ENCODE measurements around the gene KCNH6. TPM values are rescaled to one million over a fixed set of nuclear protein-coding genes. Genes with fewer than 3 reads are reported as not detected.

The KCNH6 gene
- polyA plus RNA-seq, 3 donors = not detected

DNA sequence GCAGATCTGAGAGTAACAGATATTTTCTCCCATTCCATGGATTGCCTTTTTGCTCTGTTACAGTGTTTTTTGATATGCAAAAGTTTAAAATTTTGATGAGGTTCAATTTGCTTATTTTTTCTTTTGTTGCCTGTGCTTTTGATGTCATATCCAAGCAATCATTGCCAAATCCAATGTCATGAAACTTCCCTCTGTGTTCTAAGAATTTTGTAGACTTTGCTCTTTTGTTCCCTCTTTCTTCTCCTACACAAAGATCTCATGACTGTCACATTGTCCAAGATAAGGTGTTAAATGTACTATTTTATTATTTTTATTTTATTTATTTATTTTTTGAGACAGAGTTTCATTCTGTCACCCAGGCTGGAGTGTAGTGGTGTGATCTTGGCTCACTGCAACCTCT lies 18.9 kb upstream of the KCNH6 start:
- H3K27ac ChIP-seq (ENCODE audit: low read depth in 1 of 2, low read length in 2 of 2) = no peak overlapping the region
- H3K4me2 ChIP-seq (replicated peaks; ENCODE audit: extremely low read depth, low read length, poor library complexity, severe bottlenecking) = no peak overlapping the region
- TF ChIP-seq, protein P1, sequence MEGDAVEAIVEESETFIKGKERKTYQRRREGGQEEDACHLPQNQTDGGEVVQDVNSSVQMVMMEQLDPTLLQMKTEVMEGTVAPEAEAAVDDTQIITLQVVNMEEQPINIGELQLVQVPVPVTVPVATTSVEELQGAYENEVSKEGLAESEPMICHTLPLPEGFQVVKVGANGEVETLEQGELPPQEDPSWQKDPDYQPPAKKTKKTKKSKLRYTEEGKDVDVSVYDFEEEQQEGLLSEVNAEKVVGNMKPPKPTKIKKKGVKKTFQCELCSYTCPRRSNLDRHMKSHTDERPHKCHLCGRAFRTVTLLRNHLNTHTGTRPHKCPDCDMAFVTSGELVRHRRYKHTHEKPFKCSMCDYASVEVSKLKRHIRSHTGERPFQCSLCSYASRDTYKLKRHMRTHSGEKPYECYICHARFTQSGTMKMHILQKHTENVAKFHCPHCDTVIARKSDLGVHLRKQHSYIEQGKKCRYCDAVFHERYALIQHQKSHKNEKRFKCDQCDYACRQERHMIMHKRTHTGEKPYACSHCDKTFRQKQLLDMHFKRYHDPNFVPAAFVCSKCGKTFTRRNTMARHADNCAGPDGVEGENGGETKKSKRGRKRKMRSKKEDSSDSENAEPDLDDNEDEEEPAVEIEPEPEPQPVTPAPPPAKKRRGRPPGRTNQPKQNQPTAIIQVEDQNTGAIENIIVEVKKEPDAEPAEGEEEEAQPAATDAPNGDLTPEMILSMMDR (IDR thresholded peaks at IDR 0.05) = no peak
- H3K4me1 Mint-ChIP-seq = peaks cover 11% of the 10 kb centered on the region
- H3K9ac ChIP-seq (ENCODE audit: insufficient read depth, low read length, poor library complexity, severe bottlenecking) = no peak overlapping the region
- no peak overlapping the region for H3K27ac Mint-ChIP-seq
- DNase-seq = no peak
- no peaks in the 10 kb centered on the region for H3K4me1 ChIP-seq (ENCODE audit: control insufficient read depth in 1 of 2, insufficient read depth in 2 of 2, low read length in 2 of 2)
- H4K20me1 ChIP-seq (ENCODE audit: insufficient read depth, low read length) = no peaks in the 10 kb centered on the region
- H3K79me2 ChIP-seq (ENCODE audit: insufficient read depth, low read length) = no peaks in the 10 kb centered on the region
- peaks cover 0 to 6% of the 10 kb centered on the region in 2 donors for H3K9me3 ChIP-seq (replicated peaks in 1 of 2; ENCODE audit: control insufficient read depth in 1 of 2, insufficient read depth in 1 of 2, low read length in 2 of 2)
- H3K36me3 ChIP-seq (replicated peaks in 1 of 2; ENCODE audit: control insufficient read depth in 1 of 2, insufficient read depth in 2 of 2, low read length in 2 of 2) = no peaks in the 10 kb centered on the region
- no peak overlapping the region for H2AFZ ChIP-seq (ENCODE audit: insufficient read depth, low read depth, low read length, poor library complexity, severe bottlenecking)
- H3K4me3 Mint-ChIP-seq = no peak overlapping the region
- H3K36me3 Mint-ChIP-seq = no peaks in the 10 kb centered on the region
- intact Hi-C loops (cut with micrococcal nuclease) = no loop called here
- H3K4me3 ChIP-seq (replicated peaks in 1 of 3; ENCODE audit: low read depth in 2 of 3, low read length in 3 of 3) = no peak overlapping the region
- no peaks in the 10 kb centered on the region for H3K27me3 ChIP-seq (ENCODE audit: control insufficient read depth in 2 of 2, insufficient read depth in 2 of 2, low read length in 2 of 2)
- H3K9me3 Mint-ChIP-seq = peaks cover 2 to 11% (median 7%) of the 10 kb centered on the region in 7 donors
- H3K27me3 Mint-ChIP-seq (ENCODE audit: low read depth in 3 of 3) = peaks cover 4 to 28% (median 12%) of the 10 kb centered on the region in 3 donors

DNA sequence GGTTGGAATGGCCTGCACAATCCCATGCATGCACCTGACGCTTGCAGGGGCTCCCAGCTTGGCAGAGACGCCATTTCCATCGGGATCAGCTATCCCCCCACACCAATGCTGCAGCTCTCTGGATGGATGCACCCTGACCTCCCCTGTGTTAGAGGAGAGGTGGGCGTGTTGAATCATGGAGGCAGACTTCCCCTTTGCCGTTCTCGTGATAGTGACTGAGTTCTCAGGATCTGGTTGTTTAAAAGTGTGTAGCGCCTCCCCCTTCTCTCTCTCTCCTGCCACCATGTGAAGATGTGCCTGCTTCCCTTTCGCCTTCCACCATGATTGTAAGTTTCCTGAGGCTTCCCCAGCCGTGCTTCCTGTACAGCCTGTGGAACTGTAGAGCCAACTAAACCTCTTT lies 17.8 kb upstream of the KCNH6 start:
- DNase-seq = no peak
- Mint-ChIP-seq H3K27me3 (ENCODE audit: low read depth in 3 of 3) (peaks cover 4 to 28% (median 10%) of the 10 kb centered on the region in 3 donors), H3K36me3 (no peaks in the 10 kb centered on the region), H3K9me3 (peaks cover 2 to 11% (median 7%) of the 10 kb centered on the region in 7 donors), H3K27ac (no peak overlapping the region), H3K4me1 (peaks cover 6% of the 10 kb centered on the region), H3K4me3 (no peak overlapping the region)
- Histone ChIP-seq H3K4me1 (ENCODE audit: control insufficient read depth in 1 of 2, insufficient read depth in 2 of 2, low read length in 2 of 2) (no peaks in the 10 kb centered on the region), H3K9me3 (replicated peaks in 1 of 2; ENCODE audit: control insufficient read depth in 1 of 2, insufficient read depth in 1 of 2, low read length in 2 of 2) (peaks cover 0 to 6% of the 10 kb centered on the region in 2 donors), H3K9ac (ENCODE audit: insufficient read depth, low read length, poor library complexity, severe bottlenecking) (no peak overlapping the region), H4K20me1 (ENCODE audit: insufficient read depth, low read length) (no peaks in the 10 kb centered on the region), H3K4me3 (replicated peaks in 1 of 3; ENCODE audit: low read depth in 2 of 3, low read length in 3 of 3) (no peak overlapping the region), H3K79me2 (ENCODE audit: insufficient read depth, low read length) (no peaks in the 10 kb centered on the region), H2AFZ (ENCODE audit: insufficient read depth, low read depth, low read length, poor library complexity, severe bottlenecking) (no peak overlapping the region), H3K36me3 (replicated peaks in 1 of 2; ENCODE audit: control insufficient read depth in 1 of 2, insufficient read depth in 2 of 2, low read length in 2 of 2) (no peaks in the 10 kb centered on the region), H3K4me2 (replicated peaks; ENCODE audit: extremely low read depth, low read length, poor library complexity, severe bottlenecking) (no peak overlapping the region), H3K27ac (ENCODE audit: low read depth in 1 of 2, low read length in 2 of 2) (no peak overlapping the region), H3K27me3 (ENCODE audit: control insufficient read depth in 2 of 2, insufficient read depth in 2 of 2, low read length in 2 of 2) (no peaks in the 10 kb centered on the region)
- intact Hi-C loops (cut with micrococcal nuclease) = no loop called here
- TF ChIP-seq, protein P1 (IDR thresholded peaks at IDR 0.05) = no peak
- WGBS (ENCODE audit: insufficient coverage) = 83% methylated on average over 1 of the region's 9 CpGs

All from CD14-positive monocyte (primary cell).